ENCODE data around the gene CPLX3. TPM values are rescaled to one million over a fixed set of nuclear protein-coding genes. Genes with fewer than 3 reads are reported as not detected.
A peak's percentile ranks its signal among the peaks of the same experiment; 100 is the strongest.

The CPLX3 gene
- total RNA-seq, 1 donor from 2014 or later: not detected

DNA sequence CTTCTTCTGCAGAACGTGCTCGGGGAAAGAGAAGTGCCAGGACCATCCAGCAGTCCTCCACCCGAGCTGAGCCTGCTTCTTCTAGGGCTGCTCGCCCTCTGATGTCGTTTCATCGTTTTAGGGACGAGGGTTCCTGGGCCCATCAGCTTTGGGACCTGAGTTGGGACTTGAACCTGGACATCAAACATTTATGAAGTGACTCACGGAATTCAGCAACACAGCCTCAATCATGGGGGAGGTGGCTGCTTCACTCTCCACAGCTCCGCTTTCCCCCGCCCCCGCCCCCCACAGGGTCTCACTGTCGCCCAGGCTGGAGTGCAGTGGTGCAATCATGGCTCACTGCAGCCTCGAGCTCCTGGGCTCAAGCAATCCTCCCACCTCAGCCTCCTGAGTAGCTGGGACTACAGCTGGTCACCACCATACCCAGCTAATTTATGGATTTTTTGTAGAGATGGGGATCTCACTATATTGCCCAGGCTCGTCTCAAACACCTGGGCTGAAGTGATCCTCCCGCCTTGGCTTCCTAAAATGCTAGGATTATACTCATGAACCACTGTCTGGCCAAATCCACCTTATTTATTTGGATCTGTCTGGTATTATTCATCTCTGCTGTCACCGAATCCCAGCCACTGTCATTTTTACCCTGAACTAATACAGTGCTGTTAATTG lies 47.5 kb downstream of the CPLX3 start:
- Mint-ChIP-seq H3K27ac (ENCODE audit: unreplicated experiment) (peak overlapping the region; percentile 73), H3K4me1 (ENCODE audit: unreplicated experiment) (peaks cover 37% of the 10 kb centered on the region), H3K9me3 (ENCODE audit: unreplicated experiment) (no peaks in the 10 kb centered on the region), H3K4me3 (ENCODE audit: unreplicated experiment) (peak overlapping the region; percentile 95), H3K27me3 (ENCODE audit: unreplicated experiment) (peaks cover 9% of the 10 kb centered on the region), H3K36me3 (ENCODE audit: unreplicated experiment) (no peaks in the 10 kb centered on the region)
- no peak for TF ChIP-seq CTCF (IDR thresholded peaks at IDR 0.05)
- DNase-seq (ENCODE audit: extremely low spot score, unreplicated experiment): no peak

DNA sequence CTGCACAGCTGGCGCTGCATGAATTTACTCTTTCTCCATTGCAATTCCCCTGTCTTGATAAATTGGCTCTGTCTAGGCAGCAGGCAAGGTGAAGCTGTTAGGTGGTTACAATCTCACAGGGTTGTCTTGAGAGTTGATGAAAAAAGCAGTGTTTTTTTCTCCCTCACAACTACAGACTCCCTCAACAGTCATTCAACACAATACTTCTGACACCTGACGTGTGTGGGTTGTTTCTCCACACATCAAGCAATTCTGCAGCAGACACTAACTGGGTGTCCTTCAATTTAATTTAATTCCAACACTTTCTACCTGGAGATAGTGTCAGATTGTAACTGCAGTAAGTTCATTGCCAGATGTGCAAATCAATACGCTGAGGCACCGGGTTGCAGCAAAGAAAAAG lies 51.8 kb downstream of the CPLX3 start:
- DNase-seq (ENCODE audit: extremely low spot score, unreplicated experiment): no peak
- H3K4me1 Mint-ChIP-seq (ENCODE audit: unreplicated experiment): peaks cover 5% of the 10 kb centered on the region
- no peak overlapping the region for H3K4me3 Mint-ChIP-seq (ENCODE audit: unreplicated experiment)
- TF ChIP-seq CTCF (IDR thresholded peaks at IDR 0.05): no peak
- H3K27ac Mint-ChIP-seq (ENCODE audit: unreplicated experiment): no peak overlapping the region
- no peaks in the 10 kb centered on the region for H3K9me3 Mint-ChIP-seq (ENCODE audit: unreplicated experiment)
- H3K36me3 Mint-ChIP-seq (ENCODE audit: unreplicated experiment): no peaks in the 10 kb centered on the region
- peaks cover 9% of the 10 kb centered on the region for H3K27me3 Mint-ChIP-seq (ENCODE audit: unreplicated experiment)

Small RNA genes within 50 kb of the gene (microRNA-seq; reads per million reads assigned to microRNA genes)
- gene MIR4513 (ENCODE audit: unreplicated experiment) (not detected), gene MIR6882 (ENCODE audit: unreplicated experiment) (1.6 reads per million)

Other genes with a start within 250 kb of the CPLX3 start
- 51.3 and 53.2 TPM in 2 replicates for gene CLK3, start 210.8 kb upstream of the CPLX3 start, total RNA-seq
- 42.9 and 54.2 TPM in 2 replicates for gene EDC3, start 130.6 kb upstream of the CPLX3 start, total RNA-seq
- gene CYP1A1, start 101.1 kb upstream of the CPLX3 start, total RNA-seq: 0.18 and 0.24 TPM in 2 replicates
- not detected in 2 replicates for gene CYP1A2, start 77.8 kb upstream of the CPLX3 start, total RNA-seq
- gene CSK, start 44.5 kb upstream of the CPLX3 start, total RNA-seq: 56.0 and 57.0 TPM in 2 replicates
- gene LMAN1L, start 13.8 kb upstream of the CPLX3 start, total RNA-seq: not detected in 2 replicates
- gene ULK3, start 16.5 kb downstream of the CPLX3 start, total RNA-seq: 30.6 and 32.4 TPM in 2 replicates
- 65.0 and 73.4 TPM in 2 replicates for gene SCAMP2, start 46.7 kb downstream of the CPLX3 start, total RNA-seq
- gene MPI, start 63.4 kb downstream of the CPLX3 start, total RNA-seq: 30.1 TPM in 2 replicates
- gene FAM219B, start 80.2 kb downstream of the CPLX3 start, total RNA-seq: 70.4 and 76.5 TPM in 2 replicates
- gene COX5A, start 111.4 kb downstream of the CPLX3 start, total RNA-seq: 152 and 154 TPM in 2 replicates
- gene RPP25, start 130.1 kb downstream of the CPLX3 start, total RNA-seq: 19.8 and 20.1 TPM in 2 replicates
- gene SCAMP5, start 168.9 kb downstream of the CPLX3 start, total RNA-seq: 23.5 and 24.1 TPM in 2 replicates
- gene PPCDC, start 197.0 kb downstream of the CPLX3 start, total RNA-seq: 11.9 and 12.7 TPM in 2 replicates